ENCODE measurements around the gene NENF.
"Not testable (repeated sequence)": the region's sequence is repeated elsewhere in the genome, so short reads cannot be mapped to it uniquely, and the experiment has no call there.

Gene NENF

DNA sequence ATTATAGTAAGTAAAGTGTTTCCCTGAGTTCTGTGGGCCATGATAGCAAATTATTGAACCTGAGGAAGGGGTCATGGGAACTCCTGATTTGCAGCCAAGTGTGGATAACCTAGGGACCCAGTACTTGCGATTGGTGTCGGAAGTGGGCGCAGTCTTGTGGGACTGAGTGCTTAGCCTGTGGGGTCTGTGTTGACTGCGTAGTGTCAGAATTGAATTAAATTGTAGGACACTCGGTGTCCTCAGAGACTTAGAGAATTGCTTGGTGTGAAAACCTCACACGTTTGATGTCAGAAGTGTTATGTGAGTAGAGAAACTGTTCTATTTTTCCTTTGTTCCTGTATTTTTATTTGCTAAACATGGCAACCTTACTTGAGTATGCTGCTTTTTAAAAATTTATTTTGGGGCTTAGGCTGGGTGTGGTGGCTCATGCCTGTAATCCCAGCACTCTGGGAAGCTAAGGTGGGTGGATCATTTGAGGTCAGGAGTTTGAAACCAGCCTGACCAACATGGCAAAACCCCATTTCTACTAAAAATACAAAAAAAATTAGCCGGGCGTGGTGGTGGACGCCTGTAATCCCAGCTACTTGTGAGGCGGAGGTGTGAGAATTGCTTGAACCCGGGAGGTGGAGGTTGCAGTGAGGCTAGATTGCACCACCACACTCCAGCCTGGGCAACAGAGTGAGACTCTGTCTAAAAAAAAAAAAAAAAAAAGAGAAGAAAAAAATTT is 48.2 kb downstream of the NENF start:
- not testable (repeated sequence) for DNase-seq (ENCODE audit: low read depth in 2 of 2, low spot score in 1 of 2)

DNA sequence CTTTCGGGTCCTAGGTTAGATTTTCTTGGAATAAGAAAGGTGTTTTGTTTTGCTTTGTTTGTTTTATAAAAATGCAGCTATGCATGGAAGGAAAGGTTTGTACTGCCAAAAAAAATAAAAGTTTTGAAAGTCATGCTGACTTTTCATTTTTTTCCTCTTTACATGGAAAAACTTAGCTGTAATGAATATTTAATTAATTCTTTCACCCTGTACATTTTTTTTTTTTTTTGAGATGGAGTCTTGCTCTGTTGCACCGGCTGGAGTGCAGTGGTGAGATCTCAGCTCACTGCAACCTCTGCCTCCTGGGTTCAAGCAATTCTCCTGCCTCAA is 48.7 kb downstream of the NENF start:
- DNase-seq (ENCODE audit: low read depth in 2 of 2, low spot score in 1 of 2) = no peak

DNA sequence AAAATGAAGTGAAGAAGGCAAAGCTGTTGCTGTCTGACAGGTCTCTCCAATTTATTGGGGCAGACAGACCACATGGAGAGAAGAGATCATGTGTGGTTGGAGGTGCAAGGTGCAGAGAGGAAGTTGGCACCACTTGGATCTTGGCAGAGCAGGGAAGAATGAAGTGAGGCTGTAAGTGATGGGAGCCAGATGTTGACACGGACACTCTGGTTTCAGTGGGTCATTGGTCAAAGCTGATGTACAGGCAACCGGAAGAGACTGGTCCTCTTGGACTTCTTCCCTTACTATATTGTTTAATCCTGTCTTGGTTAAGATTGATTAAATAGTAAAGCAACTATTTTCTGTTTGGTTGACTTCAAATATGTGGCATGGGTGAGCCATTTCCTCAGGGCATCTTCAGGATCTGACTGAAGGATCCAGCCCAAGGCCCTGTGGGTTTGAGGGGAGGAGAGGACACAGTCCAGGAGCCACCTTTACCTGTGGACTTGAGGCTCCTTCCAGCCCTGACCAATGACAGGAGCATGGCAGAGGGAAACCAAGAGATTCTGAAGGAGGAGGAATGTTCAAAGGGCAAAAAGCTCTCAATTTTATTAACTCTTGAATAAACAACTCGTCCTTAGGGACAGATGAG is 49.4 kb downstream of the NENF start:
- no peak for DNase-seq (ENCODE audit: low read depth in 2 of 2, low spot score in 1 of 2)

DNA sequence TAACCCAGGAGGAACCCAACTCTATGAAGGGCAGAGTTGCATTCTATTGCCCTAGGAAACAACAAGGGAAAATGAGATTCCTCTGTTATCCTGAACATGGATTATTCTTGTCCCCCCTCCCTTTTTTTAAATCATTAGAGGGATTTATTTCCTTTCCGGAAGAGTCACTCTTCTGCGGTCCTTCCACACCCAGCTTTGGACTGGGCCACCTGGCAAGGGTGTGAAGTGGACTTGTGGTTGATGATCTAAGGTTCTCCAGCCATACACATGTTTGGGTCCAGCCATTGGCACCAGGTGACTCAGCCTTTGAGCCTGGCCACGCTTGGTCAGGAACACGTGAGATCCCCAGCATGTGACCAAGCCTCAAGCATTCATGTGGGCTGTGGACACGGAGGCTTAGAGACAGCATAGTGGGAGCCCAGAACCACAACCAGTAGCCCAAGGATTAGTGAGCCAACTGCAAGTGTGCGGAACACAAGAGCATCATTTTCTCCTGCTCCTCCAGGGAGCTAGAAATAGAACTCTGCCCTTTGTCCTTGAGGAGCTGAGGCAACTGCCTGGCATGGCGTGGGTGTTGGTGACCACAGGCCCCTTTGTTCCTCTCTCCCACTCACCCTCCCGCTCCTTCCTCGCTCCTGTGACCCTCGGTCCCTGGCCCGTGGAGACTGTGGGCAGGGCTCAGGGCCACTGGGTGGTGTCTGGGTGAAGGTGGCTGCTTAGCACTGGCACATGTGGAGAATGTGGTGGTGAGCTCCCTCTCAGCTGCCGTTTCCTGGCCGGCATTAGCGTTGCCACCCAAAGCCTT is 50.1 kb downstream of the NENF start:
- no peak for DNase-seq (ENCODE audit: low read depth in 2 of 2, low spot score in 1 of 2)

DNA sequence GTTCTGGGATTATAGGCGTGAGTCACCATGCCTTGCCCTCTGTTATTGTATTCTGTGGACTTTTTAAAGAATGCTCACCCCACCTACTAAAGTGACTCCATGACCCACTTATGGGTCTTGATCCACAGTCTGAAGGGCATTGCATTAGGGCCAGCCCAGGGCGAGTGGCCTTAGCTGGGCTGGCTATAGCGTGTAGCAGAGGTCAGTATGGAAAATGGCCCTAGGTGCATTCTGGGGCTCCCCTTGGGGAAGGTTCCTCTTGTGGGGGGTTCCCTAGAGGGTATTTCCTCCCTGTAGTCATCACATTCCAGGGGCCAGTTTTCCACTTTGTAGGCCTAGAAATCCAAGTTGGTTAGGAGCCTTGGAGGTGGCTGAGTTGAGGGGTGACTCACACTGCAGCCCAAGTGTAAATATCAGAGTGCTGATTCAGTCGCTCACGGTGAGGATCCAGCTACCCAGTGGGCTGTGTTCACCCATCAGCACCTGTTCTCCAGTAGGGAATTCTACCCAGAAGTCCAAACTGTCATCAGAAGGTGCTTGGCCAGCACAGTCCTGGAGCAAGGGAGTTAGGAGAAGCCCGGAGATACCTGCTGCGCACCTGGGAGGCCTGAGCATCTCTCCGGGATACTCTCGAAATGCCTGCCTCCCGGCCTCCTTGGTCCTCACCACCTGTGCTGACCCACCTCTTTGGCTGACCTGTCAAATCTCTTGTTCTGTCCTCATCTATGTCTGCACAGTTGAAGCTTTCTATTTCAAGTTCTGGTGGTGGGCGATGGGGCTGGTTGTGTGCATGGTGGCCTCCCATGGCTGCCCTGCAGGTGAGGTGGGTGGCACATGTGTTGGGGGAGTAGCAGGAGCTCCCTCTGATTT is 52.2 kb downstream of the NENF start:
- no peak for DNase-seq (ENCODE audit: low read depth in 2 of 2, low spot score in 1 of 2)

DNA sequence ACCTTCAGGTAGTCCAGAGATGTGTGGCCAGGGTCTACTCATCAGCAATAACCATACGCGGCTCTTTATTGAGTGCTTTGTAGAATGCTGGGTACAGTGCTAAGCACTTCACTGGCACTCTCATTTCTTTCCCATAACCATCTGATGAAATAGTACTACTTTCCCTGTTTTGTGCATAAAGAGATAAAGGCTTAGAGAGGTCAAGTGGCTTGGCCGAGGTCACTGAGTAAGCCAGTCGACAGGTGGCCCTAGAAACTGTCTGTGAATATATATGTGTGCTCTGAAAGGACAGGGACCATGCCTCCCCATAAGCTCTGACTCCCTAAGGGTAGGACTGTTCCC is 52.8 kb downstream of the NENF start:
- no peak for DNase-seq (ENCODE audit: low read depth in 2 of 2, low spot score in 1 of 2)

DNA sequence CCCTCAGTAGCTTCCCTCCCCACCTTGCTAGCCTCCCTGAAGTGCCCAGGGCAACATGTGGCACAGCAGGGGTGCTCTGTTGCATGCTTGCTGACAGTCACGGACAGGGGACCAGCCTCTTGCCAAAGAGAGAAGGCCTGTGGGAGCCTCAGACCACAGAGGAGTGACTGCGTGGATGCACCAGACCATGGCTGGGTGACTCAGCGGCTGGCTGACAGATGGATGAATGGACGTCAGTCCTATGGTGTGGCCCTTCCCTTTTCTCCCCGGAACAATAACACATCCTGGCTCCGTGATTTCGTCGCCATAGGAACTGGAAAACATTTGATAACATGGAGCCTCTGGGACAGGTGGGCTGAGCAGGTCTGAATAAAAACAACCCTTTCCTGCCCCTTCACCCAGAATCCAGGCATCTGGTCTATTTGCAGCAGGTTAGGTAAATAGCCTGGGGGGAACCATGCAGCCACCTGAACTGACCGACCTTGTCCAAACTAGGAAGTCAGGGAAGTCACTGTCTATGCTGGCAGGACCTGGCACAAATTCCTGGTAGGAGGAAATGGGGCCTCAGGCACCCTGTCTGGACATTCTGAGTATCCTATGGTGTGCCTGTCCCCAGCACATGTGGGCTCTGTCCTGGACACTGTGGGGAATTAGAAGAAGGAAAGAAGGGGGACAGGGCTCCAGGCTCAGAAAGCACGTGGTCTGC is 53.3 kb downstream of the NENF start:
- no peak for DNase-seq (ENCODE audit: low read depth in 2 of 2, low spot score in 1 of 2)

DNA sequence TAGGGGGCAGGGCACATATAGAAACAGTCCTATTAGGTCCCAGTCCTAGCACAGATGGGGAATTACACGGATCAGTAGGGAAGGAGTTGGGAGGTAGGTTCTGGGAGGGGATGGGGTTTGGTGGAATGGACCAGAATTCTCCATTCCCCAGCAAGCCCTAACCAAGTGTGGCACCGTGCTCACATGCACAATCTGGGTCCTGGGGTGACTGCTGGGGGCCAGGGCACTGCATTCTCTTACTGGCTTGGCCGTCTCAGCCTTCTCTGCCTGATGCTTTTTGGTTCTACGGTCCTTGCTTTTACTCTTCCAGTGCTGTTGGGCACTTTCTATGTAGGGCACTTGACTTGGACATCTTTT is 53.9 kb downstream of the NENF start:
- no peak for DNase-seq (ENCODE audit: low read depth in 2 of 2, low spot score in 1 of 2)

DNA sequence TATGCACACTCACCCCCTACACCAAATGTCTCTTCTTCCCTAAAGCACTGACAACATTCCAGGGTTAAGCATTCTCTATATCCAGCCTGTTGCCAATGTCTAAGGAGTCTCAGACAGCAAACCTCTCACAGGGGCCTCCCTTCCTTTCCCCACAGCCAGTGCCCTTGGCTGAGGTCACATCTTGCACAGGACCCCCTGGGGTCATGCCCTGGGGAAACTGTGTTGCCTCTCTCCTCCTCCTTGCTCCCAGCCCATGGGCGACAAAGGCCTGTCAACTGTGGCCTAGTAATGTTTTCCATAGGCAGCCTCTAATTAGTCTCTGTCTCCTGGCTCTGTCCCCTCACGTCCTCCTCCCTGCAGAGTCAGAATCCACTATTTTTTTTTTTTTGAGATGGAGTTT is 54.6 kb downstream of the NENF start:
- DNase-seq (ENCODE audit: low read depth in 2 of 2, low spot score in 1 of 2) = no peak

DNA sequence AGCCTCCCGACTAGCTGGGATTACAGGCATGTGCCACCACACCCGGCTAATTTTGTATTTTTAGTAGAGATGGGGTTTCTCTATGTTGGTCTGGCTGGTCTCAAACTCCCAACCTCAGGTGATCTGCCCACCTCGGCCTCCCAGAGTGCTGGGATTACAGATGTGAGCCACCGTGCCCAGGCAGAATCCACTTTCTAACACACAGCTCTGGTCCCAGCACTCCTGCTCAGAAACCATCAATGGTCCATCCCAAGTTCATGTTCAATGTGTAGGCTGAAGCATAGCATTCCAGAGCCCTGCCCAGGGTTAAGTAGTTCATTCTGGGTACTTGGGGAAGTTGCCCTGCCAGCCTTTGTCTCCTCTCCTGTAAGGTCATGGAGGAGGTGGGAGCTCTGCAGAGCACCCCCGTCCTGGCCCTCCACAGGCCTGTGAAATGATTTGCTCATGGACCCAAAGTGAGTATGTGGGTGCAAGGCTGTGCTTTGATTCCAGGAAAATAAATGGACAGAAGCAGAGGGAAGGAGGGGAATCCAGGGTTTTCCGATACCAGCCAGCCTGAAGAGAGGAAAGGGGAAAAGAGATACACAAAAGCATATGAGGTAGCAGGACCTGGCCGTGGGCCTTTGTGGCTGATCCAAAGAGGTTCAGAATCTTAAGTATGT is 55.2 kb downstream of the NENF start:
- no peak for DNase-seq (ENCODE audit: low read depth in 2 of 2, low spot score in 1 of 2)

DNA sequence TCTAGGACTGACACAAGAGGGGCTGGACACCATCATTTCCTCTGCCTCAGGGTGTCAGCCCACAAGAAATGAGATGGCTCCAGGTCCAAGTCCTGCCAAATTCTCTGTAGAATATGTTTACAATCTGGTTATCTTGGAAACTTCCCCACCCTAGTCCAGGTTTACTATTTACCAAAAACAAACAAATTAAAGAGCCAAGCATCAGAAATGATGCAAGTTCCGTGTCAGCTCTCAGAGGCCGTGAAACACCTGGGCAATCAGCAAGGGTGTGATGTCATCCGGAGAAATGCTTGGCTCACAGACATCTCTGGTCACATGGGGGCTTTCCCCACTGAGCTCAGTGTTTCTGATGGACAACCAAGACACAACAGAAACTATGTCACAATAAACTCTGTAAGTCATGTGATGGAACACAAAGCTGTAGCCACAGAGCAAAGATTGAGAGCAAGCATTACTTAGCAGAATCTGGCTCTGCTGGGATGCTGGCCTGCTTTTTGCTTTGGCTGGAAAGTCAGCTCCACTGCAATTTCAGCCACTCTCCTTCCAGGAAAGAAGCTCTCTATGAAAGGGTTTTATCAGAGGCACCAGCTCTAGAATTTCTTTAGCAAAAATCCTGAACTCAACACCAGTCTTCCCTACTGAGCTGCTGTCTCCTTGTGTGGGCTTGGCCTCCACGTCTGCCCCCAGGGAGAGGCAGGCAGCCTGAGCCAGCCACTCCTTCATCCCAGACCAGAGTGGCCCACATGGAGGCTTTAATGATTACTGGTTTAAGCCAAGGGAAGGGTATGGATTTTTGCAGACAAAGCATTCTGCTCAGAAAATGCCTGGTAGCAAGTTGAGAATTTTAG is 55.9 kb downstream of the NENF start:
- DNase-seq (ENCODE audit: low read depth in 2 of 2, low spot score in 1 of 2) = no peak

DNA sequence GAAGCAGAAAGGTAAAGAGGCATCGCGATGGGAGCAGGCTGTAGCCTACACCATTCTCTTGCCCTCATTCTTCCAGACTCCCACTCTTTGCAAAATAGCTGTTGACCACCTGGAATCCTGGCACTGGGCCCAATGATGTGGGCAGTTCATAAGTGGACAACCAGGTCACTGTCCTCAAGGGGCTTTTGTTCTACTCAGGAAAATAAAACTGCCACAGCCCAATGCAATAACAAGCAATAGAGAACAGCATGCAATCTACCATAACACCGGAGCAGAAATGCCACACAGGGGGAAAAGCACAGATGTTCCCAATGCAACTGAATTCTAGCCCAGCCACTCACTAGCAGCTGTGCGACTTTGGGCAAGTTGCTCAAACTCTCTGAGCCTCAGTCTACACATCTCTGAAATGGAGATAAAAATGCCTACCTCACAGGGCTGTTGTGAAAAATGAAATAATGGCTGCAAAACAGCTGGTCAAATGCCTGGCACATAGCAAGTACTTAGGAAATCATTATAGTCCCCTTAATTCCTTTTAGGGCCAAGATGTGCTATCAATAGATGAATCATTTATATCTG is 56.7 kb downstream of the NENF start:
- DNase-seq (ENCODE audit: low read depth in 2 of 2, low spot score in 1 of 2) = no peak

DNA sequence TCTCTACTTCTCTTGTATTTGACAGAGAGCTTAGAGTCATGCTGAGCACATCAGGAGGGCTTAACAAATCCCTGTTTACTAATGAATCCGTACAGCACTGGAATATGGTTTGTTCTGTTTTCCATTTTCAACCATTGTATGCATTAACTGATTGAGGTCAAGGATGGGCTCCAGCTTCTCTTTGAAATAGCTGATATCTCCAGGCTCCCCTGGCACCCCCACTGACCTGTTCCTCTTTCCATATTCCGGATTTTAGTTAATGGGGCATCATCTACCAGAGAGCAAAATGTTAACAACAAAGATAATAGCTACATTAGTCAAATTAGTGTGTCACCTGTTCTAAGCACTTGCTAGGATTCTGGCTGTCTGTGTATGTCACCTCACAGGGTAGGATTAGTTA is 57.6 kb downstream of the NENF start:
- DNase-seq (ENCODE audit: low read depth in 2 of 2, low spot score in 1 of 2) = no peak

DNA sequence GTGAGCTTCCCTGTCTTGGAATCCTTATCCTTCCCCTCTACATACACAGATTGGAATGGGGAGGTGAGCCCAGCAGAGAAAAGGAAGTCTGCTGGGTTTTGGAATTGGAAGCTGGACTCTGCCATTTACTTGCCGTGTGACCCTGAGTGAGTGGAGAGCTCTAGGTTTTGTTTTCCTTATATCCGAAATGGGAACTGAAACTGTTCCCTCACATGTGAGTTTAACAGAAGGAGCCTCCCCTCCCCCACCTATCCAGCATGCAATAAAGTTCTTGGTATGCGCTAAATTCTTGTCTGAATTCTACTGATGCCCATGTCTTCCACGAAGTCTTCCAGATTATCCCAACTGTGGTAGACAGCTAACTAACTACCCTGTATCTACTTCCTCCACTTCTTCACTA is 58.7 kb downstream of the NENF start:
- DNase-seq (ENCODE audit: low read depth in 2 of 2, low spot score in 1 of 2) = no peak
